Mesothelial cell of epicardium (in vitro differentiated cells): ENCODE results near the gene SYT13. TPM values are rescaled to one million over a fixed set of nuclear protein-coding genes. Genes with fewer than 3 reads are reported as not detected.

Experiments
- DNase-seq, 2 experiments: peaks; one replicate each; pipeline ENCODE4 v3.0.0; 2021; ENCODE audit warnings: low spot score in 2 of 2; ENCODE audit not compliant: unreplicated experiment in 2 of 2
- H3K27ac Mint-ChIP-seq: 2 replicates; pipeline ENCODE4 v1.8.0; 2021; ENCODE audit warnings: mixed read lengths
- H3K27me3 Mint-ChIP-seq: 2 replicates; pipeline ENCODE4 v1.8.0; 2021; ENCODE audit warnings: low read depth, mixed read lengths
- H3K36me3 Mint-ChIP-seq: 2 replicates; pipeline ENCODE4 v1.8.0; 2021; ENCODE audit warnings: mixed read lengths
- H3K4me1 Mint-ChIP-seq: 2 replicates; pipeline ENCODE4 v1.8.0; 2021; ENCODE audit warnings: mixed read lengths
- H3K4me3 Mint-ChIP-seq: 2 replicates; pipeline ENCODE4 v1.8.0; 2021; ENCODE audit warnings: mild to moderate bottlenecking, moderate library complexity, mixed read lengths
- H3K9me3 Mint-ChIP-seq: 2 replicates; pipeline ENCODE4 v1.8.0; 2021; ENCODE audit warnings: mixed read lengths
- CTCF ChIP-seq: fragments of 200-600 bp; sonication (generic); IDR thresholded peaks from one replicate; pipeline ENCODE4 v1.5.0; 2021; ENCODE audit warnings: antibody characterized with exemption; ENCODE audit not compliant: unreplicated experiment
- total RNA-seq: library from RNA; stranded (reverse); gene quantifications from 3 replicates; pipeline ENCODE4 v1.2.1, GENCODE V29; 2021

The SYT13 gene
- total RNA-seq, 1 donor from 2014 or later = 6.8 TPM

GRCh38 chr11:45227836-45228235 lies 58.3 kb downstream of the SYT13 start:
- TF ChIP-seq CTCF = no peak
- peaks cover 52% of the 10 kb centered on the region for H3K36me3 Mint-ChIP-seq
- H3K4me1 Mint-ChIP-seq = peaks cover 1% of the 10 kb centered on the region
- H3K27me3 Mint-ChIP-seq = no peaks in the 10 kb centered on the region
- no peak overlapping the region for H3K27ac Mint-ChIP-seq
- H3K9me3 Mint-ChIP-seq = no peaks in the 10 kb centered on the region
- no peak for DNase-seq
- no peak overlapping the region for H3K4me3 Mint-ChIP-seq

- TF ChIP-seq CTCF = no peak
- no peak overlapping the region for H3K4me3 Mint-ChIP-seq
- no peaks in the 10 kb centered on the region for H3K9me3 Mint-ChIP-seq
- peaks cover 59% of the 10 kb centered on the region for H3K36me3 Mint-ChIP-seq
- DNase-seq = no peak
- no peak overlapping the region for H3K27ac Mint-ChIP-seq
- H3K27me3 Mint-ChIP-seq = no peaks in the 10 kb centered on the region
- H3K4me1 Mint-ChIP-seq = peaks cover 1% of the 10 kb centered on the region
Measured at GRCh38 chr11:45226901-45227300, 59.2 kb downstream of the SYT13 start.

- H3K4me1 Mint-ChIP-seq = peaks cover 1% of the 10 kb centered on the region
- DNase-seq = no peak
- TF ChIP-seq CTCF = no peak
- H3K4me3 Mint-ChIP-seq = no peak overlapping the region
- H3K36me3 Mint-ChIP-seq = peaks cover 65% of the 10 kb centered on the region
- no peak overlapping the region for H3K27ac Mint-ChIP-seq
- H3K9me3 Mint-ChIP-seq = no peaks in the 10 kb centered on the region
- H3K27me3 Mint-ChIP-seq = no peaks in the 10 kb centered on the region
Measured at GRCh38 chr11:45225961-45226871, 59.9 kb downstream of the SYT13 start.

- Mint-ChIP-seq H3K36me3 (peaks cover 73% of the 10 kb centered on the region), H3K4me3 (no peak overlapping the region), H3K4me1 (peaks cover 1% of the 10 kb centered on the region), H3K27me3 (no peaks in the 10 kb centered on the region), H3K9me3 (no peaks in the 10 kb centered on the region), H3K27ac (no peak overlapping the region)
- no peak for DNase-seq
- TF ChIP-seq CTCF = no peak
Measured at GRCh38 chr11:45225277-45225676, 60.9 kb downstream of the SYT13 start.

GRCh38 chr11:45224766-45225165 lies 61.4 kb downstream of the SYT13 start:
- Mint-ChIP-seq H3K27me3 (no peaks in the 10 kb centered on the region), H3K4me3 (no peak overlapping the region), H3K4me1 (peaks cover 1% of the 10 kb centered on the region), H3K36me3 (peaks cover 78% of the 10 kb centered on the region), H3K9me3 (no peaks in the 10 kb centered on the region), H3K27ac (no peak overlapping the region)
- no peak for DNase-seq
- TF ChIP-seq CTCF = no peak
